Neural progenitor cell (in vitro differentiated cells): ENCODE measurements around the gene TMEM247. TPM values are rescaled to one million over a fixed set of nuclear protein-coding genes. Genes with fewer than 3 reads are reported as not detected.

Experiments used
- DNase-seq: peaks from one replicate; pipeline ENCODE4 v3.0.0-alpha.2; 2016; ENCODE audit warnings: low spot score
- H2AFZ ChIP-seq: fragments of 200-600 bp; sonication (generic); replicated peaks from 2 replicates; pipeline ENCODE4 v1.6.1; 2016; ENCODE audit warnings: antibody characterized with exemption
- H3F3A ChIP-seq: fragments of 200-600 bp; sonication (generic); 2 replicates; pipeline ENCODE4 v1.6.1; 2016; ENCODE audit warnings: antibody characterized with exemption, low read depth
- H3K27ac ChIP-seq: fragments of 200-600 bp; sonication (generic); 2 replicates; pipeline ENCODE4 v1.5.1; 2016; ENCODE audit warnings: mild to moderate bottlenecking
- H3K27me3 ChIP-seq: fragments of 200-600 bp; sonication (generic); 2 replicates; pipeline ENCODE4 v1.6.1; 2016; ENCODE audit warnings: mild to moderate bottlenecking, moderate library complexity
- H3K36me3 ChIP-seq: fragments of 200-600 bp; sonication (generic); 2 replicates; pipeline ENCODE4 v1.5.1; 2016
- H3K4me1 ChIP-seq: fragments of 200-600 bp; sonication (generic); 2 replicates; pipeline ENCODE4 v1.6.1; 2016; ENCODE audit warnings: mixed run types
- H3K4me2 ChIP-seq: fragments of 200-600 bp; sonication (generic); 2 replicates; pipeline ENCODE4 v1.6.1; 2016
- H3K4me3 ChIP-seq: fragments of 200-600 bp; sonication (generic); 2 replicates; pipeline ENCODE4 v1.5.1; 2016
- H3K79me2 ChIP-seq: fragments of 200-600 bp; sonication (generic); 2 replicates; pipeline ENCODE4 v1.6.1; 2016; ENCODE audit warnings: low read depth
- H3K9ac ChIP-seq: fragments of 200-600 bp; sonication (generic); 2 replicates; pipeline ENCODE4 v1.6.1; 2016
- H3K9me3 ChIP-seq: fragments of 200-600 bp; sonication (generic); 2 replicates; pipeline ENCODE4 v1.5.1; 2016; ENCODE audit warnings: low read depth
- H4K20me1 ChIP-seq: fragments of 200-600 bp; sonication (generic); 2 replicates; pipeline ENCODE4 v1.6.1; 2016; ENCODE audit warnings: low read depth
- H3K27ac Mint-ChIP-seq: 3 replicates; pipeline ENCODE4 v1.8.0; 2021; ENCODE audit warnings: mixed read lengths
- H3K27me3 Mint-ChIP-seq: 2 replicates; pipeline ENCODE4 v1.8.0; 2022; ENCODE audit warnings: low read depth, mild to moderate bottlenecking, inconsistent platforms, moderate library complexity, mixed read lengths; ENCODE audit not compliant: insufficient read depth
- H3K36me3 Mint-ChIP-seq: 3 replicates; pipeline ENCODE4 v1.8.0; 2021; ENCODE audit warnings: mixed read lengths
- H3K4me1 Mint-ChIP-seq: 3 replicates; pipeline ENCODE4 v1.8.0; 2021; ENCODE audit warnings: mixed read lengths
- H3K4me3 Mint-ChIP-seq: 3 replicates; pipeline ENCODE4 v1.8.0; 2021; ENCODE audit warnings: mild to moderate bottlenecking, moderate library complexity, mixed read lengths
- H3K9me3 Mint-ChIP-seq: 3 replicates; pipeline ENCODE4 v1.8.0; 2020; ENCODE audit warnings: mixed read lengths
- EZH2 ChIP-seq: fragments of 200-600 bp; sonication (generic); IDR thresholded peaks from 2 replicates; pipeline ENCODE4 v1.6.1; 2017; ENCODE audit warnings: antibody characterized with exemption, mild to moderate bottlenecking, moderate library complexity
- EZH2phosphoT487 ChIP-seq: fragments of 200-600 bp; sonication (generic); IDR thresholded peaks from 2 replicates; pipeline ENCODE4 v1.6.1; 2017; ENCODE audit warnings: antibody characterized with exemption
- small RNA-seq: library from RNA; depleted of rRNA; stranded (forward); fragments of <200 nt; gene quantifications from one replicate; pipeline ENCODE3, GENCODE V24; 2015
- total RNA-seq: library from RNA; depleted of rRNA; stranded (reverse); fragments of >200 nt; gene quantifications from 2 replicates; pipeline ENCODE4 v1.2.3, GENCODE V29; 2015; ENCODE audit warnings: low replicate concordance
- TF ChIP-seq, protein P1 (sequence below): fragments of 200-600 bp; sonication (generic); IDR thresholded peaks from 2 replicates; pipeline ENCODE4 v1.5.1; 2017; ENCODE audit warnings: antibody characterized with exemption, mild to moderate bottlenecking

TMEM247 gene
- total RNA-seq, 1 donor from 2014 or later, result not detected

DNA sequence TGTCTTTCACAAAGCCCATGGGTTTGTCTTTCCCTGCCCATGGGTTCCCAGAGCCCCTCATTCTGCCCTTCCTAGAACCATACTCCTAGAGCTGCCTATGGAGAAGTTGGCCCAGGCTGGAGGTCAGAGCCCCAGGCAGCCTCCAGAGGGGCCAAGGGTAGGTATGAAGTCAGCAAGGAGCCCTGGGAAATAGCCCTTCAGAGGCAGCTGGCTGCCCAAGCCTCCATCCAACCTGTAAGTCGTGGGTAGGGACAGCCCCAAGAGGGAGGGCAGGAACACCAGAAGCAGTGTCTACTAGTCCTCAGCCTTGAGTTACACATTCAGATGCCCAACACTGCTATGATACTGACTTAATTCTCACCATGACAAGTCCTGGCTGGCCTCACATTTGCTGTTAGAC is 49.5 kb downstream of the TMEM247 start:
- no peaks in the 10 kb centered on the region for H3K9me3 ChIP-seq
- H2AFZ ChIP-seq, result no peak overlapping the region
- no peaks in the 10 kb centered on the region for H3K27me3 Mint-ChIP-seq
- no peak for DNase-seq
- H3K4me1 ChIP-seq, result no peaks in the 10 kb centered on the region
- H4K20me1 ChIP-seq, result no peaks in the 10 kb centered on the region
- H3K79me2 ChIP-seq, result no peaks in the 10 kb centered on the region
- H3K4me1 Mint-ChIP-seq, result no peaks in the 10 kb centered on the region
- no peaks in the 10 kb centered on the region for H3K27me3 ChIP-seq
- no peak overlapping the region for H3K9ac ChIP-seq
- no peaks in the 10 kb centered on the region for H3K36me3 ChIP-seq
- H3K9me3 Mint-ChIP-seq, result peaks cover 2% of the 10 kb centered on the region
- no peak overlapping the region for H3K4me3 ChIP-seq
- no peak overlapping the region for H3K27ac Mint-ChIP-seq
- H3F3A ChIP-seq, result no peaks in the 10 kb centered on the region
- H3K27ac ChIP-seq, result no peak overlapping the region
- H3K4me2 ChIP-seq, result no peak overlapping the region
- no peak overlapping the region for H3K4me3 Mint-ChIP-seq
- no peaks in the 10 kb centered on the region for H3K36me3 Mint-ChIP-seq
- TF ChIP-seq, protein P1, sequence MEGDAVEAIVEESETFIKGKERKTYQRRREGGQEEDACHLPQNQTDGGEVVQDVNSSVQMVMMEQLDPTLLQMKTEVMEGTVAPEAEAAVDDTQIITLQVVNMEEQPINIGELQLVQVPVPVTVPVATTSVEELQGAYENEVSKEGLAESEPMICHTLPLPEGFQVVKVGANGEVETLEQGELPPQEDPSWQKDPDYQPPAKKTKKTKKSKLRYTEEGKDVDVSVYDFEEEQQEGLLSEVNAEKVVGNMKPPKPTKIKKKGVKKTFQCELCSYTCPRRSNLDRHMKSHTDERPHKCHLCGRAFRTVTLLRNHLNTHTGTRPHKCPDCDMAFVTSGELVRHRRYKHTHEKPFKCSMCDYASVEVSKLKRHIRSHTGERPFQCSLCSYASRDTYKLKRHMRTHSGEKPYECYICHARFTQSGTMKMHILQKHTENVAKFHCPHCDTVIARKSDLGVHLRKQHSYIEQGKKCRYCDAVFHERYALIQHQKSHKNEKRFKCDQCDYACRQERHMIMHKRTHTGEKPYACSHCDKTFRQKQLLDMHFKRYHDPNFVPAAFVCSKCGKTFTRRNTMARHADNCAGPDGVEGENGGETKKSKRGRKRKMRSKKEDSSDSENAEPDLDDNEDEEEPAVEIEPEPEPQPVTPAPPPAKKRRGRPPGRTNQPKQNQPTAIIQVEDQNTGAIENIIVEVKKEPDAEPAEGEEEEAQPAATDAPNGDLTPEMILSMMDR, result no peak
- TF ChIP-seq EZH2 (no peak), EZH2phosphoT487 (no peak)

DNA sequence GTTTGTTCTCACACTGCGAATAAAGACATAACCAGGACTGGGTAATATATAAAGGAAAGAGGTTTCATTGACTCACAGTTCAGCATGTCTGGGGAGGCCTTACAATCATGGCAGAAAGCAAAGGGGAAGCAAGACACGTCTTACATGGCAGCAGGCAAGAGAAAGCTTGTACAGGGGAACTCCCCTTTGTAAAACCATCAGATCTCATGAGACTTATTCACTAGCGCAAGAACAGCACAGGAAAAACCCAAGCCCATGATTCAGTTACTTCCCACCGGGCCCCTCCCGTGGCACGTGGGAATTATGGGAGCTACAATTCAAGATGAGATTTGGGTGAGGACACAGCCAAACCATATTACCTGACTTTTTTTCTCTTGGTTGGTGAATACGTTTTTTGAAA is 51.3 kb downstream of the TMEM247 start:
- H3K4me3 ChIP-seq, result no peak overlapping the region
- no peak overlapping the region for H3K27ac ChIP-seq
- H3K4me2 ChIP-seq, result no peak overlapping the region
- Mint-ChIP-seq H3K27me3 (no peaks in the 10 kb centered on the region), H3K4me1 (no peaks in the 10 kb centered on the region), H3K27ac (no peak overlapping the region), H3K9me3 (no peaks in the 10 kb centered on the region), H3K36me3 (no peaks in the 10 kb centered on the region), H3K4me3 (no peak overlapping the region)
- H3K27me3 ChIP-seq, result no peaks in the 10 kb centered on the region
- TF ChIP-seq EZH2 (no peak), EZH2phosphoT487 (no peak)
- TF ChIP-seq, protein P1, result no peak
- no peaks in the 10 kb centered on the region for H3K36me3 ChIP-seq
- H4K20me1 ChIP-seq, result no peaks in the 10 kb centered on the region
- no peak for DNase-seq
- no peaks in the 10 kb centered on the region for H3K4me1 ChIP-seq
- H3K79me2 ChIP-seq, result no peaks in the 10 kb centered on the region
- H3K9ac ChIP-seq, result no peak overlapping the region
- H2AFZ ChIP-seq, result no peak overlapping the region
- H3F3A ChIP-seq, result no peaks in the 10 kb centered on the region
- H3K9me3 ChIP-seq, result no peaks in the 10 kb centered on the region

DNA sequence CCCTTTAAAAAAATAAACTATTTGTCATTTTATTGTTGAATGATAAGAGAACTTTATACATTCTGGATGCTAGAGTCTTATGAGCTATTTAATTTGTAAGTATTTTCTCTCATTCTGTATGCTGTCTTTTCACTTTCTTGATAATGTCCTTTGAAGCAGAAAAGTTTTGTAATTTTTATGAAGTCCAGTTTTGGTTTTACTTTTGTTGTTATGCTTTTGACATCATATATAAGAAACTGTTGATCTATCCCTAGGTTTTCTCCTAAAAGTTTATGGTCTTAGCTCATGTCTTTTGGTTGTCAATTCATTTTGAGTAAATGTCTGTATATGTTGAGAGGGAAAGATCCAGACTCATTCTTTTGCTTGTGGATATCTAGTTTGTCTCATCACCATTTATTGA is 52.5 kb downstream of the TMEM247 start:
- Mint-ChIP-seq H3K9me3 (no peaks in the 10 kb centered on the region), H3K36me3 (peaks cover 3% of the 10 kb centered on the region), H3K27me3 (no peaks in the 10 kb centered on the region), H3K4me1 (no peaks in the 10 kb centered on the region), H3K27ac (no peak overlapping the region), H3K4me3 (no peak overlapping the region)
- H3K4me3 ChIP-seq, result no peak overlapping the region
- H2AFZ ChIP-seq, result no peak overlapping the region
- H3K4me2 ChIP-seq, result no peak overlapping the region
- no peak overlapping the region for H3K9ac ChIP-seq
- H3F3A ChIP-seq, result no peaks in the 10 kb centered on the region
- H3K27ac ChIP-seq, result no peak overlapping the region
- no peaks in the 10 kb centered on the region for H3K9me3 ChIP-seq
- TF ChIP-seq EZH2 (no peak), EZH2phosphoT487 (no peak)
- TF ChIP-seq, protein P1, result no peak
- H3K4me1 ChIP-seq, result no peaks in the 10 kb centered on the region
- H4K20me1 ChIP-seq, result no peaks in the 10 kb centered on the region
- no peaks in the 10 kb centered on the region for H3K36me3 ChIP-seq
- DNase-seq, result no peak
- H3K79me2 ChIP-seq, result no peaks in the 10 kb centered on the region
- H3K27me3 ChIP-seq, result no peaks in the 10 kb centered on the region

Small RNA genes lying within 50 kb of the gene (small RNA-seq; reads per million reads assigned to genes)
- not detected for gene RN7SL817P

Other genes starting within 250 kb of the TMEM247 start
- 0.15 and 1.1 TPM in 2 replicates for gene EPAS1, start 182.2 kb upstream of the TMEM247 start, total RNA-seq
- gene RHOQ, start 62.9 kb downstream of the TMEM247 start, total RNA-seq, result 17.4 and 20.8 TPM in 2 replicates
- 1.9 and 3.6 TPM in 2 replicates for gene ATP6V1E2, start 63.0 kb downstream of the TMEM247 start, total RNA-seq
- 56.8 and 66.4 TPM in 2 replicates for gene PIGF, start 137.5 kb downstream of the TMEM247 start, total RNA-seq
- gene CRIPT, start 137.7 kb downstream of the TMEM247 start, total RNA-seq, result 20.9 and 27.6 TPM in 2 replicates
- 22.1 and 26.6 TPM in 2 replicates for gene SOCS5, start 219.7 kb downstream of the TMEM247 start, total RNA-seq